ENCODE results near the gene POLR3E.
"Not testable (repeated sequence)": the region's sequence is repeated elsewhere in the genome, so short reads cannot be mapped to it uniquely, and the experiment has no call there.

POLR3E gene

DNA sequence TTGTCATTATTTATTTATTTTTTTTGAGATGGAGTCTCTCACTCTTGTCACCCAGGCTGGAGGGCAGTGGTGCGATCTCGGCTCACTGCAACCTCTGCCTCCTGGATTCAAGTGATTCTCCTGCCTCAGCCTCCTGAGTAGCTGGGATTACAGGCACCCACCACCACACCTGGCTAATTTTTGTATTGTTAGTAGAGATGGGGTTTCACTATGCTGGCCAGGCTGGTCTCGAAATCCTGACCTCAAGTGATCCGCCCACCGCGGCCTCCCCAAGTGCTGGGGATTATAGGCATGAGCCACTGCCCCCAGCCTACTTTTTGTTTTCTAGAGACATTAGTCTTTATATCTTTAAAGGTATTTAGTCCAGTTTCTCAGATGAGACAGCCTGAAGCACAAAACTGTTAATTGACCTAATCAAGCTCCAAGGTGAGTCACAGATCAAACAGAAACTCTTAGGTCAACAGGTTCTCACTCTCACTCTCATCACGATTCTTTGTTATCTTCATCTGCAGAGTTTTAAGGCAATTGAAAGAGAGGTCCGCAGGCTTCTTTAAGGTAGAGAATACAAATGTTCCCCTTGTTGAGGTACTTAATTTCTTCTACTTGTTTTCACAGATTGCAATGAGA lies 71.1 kb downstream of the POLR3E start:
- DNase-seq = not testable (repeated sequence)

DNA sequence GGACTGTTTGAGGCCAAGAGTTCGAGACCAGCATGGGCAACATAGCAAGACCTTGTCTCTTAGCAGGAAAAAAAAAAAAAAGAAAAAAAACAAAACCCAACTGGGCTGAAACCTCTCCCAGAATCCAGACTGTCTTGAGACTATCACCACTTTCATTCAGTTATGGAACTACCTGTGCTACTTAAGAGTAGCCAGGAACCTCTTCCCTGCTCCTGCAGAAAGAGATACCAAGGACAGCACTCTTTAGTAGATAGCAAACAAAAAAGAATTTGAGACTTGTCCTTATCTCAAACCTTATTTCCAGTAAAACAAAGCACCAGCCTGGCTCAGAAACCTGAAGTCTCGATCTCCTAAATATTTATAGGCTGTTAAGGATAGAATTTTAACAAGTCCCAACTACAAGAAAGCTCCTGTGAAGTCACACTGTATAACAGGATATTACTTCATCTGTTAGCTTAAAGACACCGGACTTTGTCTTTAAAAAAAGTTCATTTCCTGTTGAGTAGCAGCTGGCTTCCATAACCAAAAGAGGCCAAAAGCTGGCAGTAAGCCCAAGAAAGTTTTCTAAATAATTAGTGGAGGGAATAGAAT lies 72.1 kb downstream of the POLR3E start:
- DNase-seq = no peak

DNA sequence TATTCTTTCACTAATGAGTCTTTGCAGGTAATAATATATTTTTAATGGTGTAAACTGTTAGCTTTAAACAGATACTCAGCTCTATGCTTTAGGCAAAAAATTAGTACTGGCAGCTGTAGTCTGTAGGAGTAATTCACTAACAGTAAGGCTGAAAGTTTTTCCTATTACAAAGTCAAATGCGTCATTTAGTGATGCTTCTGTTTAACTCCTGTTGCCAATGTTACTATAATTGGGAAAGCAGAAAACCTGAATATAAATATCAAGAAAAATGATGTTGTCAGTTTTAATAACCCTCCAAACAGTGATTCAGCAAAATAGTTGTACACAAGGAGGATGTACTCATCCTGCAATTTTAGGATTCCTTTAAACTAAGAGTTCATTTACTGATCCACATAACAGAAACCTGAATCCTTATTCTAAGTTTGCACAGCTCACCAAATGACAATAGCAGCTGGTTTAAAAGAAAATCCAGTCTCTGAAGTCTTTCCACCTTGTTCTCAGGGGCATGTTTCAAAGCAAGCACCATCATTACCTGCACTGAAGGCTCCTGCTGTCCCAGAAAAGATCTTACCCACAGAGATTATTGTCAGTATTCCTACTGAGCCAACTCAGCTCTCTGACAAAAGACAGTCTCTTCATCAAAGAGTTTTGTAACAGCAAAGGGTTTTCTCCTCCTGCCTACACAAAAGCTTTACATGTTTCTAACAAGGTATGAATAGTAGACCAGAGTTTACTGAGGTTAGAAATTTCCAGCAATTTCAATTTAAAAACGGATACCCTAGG lies 73.0 kb downstream of the POLR3E start:
- no peak for DNase-seq

DNA sequence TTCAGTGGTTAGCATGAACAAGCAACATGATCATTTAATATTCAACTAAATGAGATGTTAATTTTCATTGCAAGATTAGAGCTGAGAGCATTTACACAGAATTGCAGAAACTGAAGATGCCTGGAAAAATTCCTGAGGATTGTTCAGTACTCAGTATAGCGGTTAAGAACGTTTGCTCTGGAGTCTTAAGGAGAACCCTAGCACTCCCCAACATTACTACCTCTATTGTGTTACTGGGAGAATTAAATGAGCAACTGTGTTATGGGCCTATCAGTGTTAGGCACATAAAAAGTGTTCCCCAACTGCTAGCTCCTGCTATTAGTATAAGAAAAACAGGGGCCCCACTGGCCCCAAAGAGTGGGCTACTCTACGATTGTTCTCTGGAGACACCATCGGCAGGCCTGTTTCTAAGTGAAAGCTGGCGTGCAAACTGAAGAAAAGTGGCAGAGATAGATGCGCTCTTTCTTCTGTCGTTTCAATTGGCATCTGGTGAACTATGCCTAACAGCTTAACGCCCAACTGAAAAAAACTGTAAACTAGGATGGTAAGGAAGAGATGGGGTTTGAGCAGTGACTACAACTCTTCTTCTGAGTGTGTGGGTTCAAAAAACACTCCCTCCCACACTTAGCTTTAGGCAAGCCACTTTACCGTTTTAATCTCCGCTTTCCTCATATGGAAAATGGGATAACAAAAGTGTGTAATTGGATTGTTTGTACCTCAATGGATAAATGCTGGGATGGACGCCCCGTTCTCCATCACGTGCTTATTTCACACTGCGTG lies 75.9 kb downstream of the POLR3E start:
- no peak for DNase-seq

DNA sequence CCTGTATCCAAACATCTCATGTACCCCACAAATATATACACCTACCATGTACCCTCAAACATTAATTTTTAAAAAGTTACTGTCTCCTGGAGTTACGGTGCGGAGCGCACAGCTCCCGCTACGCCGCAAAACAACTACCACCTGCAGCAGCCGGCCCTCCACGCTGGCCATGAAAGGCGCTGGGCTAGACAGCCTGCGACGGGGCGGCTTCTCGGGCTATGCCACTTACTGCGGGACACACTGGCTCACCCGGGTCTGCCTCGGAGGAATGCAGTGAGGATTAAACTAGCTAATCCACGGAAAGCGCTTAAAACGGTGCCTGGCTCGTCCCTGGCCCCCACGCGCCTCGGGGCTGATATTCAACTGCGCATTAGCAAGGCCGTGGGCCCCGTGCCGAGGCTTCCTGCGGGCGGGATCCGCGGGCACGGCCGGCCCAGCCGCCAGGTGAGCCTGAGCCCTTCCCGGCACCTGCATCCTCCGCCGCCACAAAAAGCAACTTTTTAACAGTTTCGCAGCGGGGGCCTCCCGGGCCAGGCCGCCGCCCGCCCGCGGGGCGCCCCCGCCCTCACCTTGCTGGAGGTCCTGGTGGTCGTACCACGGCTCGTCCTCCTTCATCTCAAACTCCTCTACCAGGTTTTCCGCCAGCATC lies 76.6 kb downstream of the POLR3E start:
- DNase-seq = no peak

DNA sequence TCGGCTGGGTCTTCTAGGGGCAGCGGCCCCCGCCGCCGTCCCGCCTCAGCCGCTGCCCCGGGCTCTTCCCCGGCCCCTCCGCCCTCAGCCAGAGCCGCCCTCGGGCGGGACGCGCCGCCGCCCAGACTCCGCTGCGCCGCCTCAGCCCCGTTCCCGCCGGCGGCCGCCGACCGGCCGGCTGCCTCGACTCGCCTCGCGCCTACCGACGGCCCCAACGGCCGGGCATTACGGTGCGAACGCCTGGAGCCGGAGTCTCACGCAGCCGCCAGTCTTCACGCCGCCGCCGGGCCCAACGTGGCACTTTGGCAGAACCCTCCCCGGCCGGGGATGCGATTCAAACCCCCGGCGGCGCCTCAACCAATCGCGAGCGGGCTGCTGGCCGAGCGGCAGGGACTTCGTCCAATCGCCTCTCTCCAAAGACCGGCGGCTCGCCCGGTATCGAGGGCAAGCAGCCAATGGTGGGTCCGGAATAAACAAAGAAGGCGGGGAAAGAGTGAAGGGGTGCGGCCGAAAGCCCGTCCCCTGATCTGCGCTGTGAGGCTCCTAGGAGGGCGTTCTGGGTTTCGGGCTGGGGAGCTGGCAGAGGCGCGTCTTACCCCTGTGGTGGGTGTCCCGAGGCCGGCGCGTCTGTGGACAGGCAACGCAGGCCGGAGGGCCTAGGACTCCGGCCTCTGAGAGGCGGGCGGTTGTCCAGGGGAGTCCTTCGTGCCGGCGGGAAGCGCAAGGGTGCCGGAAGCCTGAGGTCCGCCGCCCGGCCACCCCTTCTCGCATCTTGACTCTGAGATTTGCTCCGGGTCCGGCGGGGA lies 77.3 kb downstream of the POLR3E start, which contains the start of gene CDR2:
TSS of gene CDR2 (minus strand) at position 309 of the 806 bp plus-strand sequence. CDS start 310 bp downstream, outside the sequence.
- DNase-seq = peak; percentile 73

DNA sequence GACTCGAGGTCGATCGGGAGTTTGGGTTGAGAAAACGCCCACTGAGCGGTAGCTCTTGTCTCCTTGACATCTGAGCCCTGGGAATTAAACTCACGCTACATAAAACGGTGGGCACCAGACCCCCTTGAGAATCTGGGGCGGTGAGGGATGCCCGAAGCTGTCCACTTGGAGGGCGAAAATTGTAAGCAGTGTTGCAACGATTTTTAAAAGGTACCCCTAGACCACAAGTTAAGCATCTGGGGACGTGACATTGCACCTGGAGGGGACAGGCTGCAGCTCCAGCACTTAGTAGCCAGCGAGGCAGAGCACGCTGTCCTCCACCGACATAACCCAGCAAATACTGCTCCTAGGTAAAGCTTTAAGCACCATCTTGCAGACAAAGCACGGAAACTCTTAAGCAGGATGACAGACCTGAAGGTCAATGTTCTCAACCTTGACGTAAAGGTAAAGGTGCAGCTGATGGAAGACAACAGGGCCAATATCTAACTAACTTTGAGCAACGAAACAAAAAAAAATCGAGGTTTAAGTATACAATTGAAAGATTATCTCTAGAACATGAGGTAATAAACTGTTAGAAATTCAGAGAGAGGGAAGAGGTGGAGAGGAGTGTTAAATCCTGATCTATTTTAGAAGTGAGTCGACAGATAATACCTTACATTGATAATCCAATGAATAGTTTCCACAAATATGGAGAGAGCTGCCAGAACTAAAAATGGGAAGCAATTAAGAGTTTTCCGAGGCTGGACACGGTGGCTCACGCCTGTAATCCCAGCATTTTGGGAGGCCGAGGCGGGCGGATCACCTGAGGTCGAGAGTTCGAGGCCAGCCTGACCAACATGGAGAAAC lies 78.1 kb downstream of the POLR3E start:
- DNase-seq = no peak

DNA sequence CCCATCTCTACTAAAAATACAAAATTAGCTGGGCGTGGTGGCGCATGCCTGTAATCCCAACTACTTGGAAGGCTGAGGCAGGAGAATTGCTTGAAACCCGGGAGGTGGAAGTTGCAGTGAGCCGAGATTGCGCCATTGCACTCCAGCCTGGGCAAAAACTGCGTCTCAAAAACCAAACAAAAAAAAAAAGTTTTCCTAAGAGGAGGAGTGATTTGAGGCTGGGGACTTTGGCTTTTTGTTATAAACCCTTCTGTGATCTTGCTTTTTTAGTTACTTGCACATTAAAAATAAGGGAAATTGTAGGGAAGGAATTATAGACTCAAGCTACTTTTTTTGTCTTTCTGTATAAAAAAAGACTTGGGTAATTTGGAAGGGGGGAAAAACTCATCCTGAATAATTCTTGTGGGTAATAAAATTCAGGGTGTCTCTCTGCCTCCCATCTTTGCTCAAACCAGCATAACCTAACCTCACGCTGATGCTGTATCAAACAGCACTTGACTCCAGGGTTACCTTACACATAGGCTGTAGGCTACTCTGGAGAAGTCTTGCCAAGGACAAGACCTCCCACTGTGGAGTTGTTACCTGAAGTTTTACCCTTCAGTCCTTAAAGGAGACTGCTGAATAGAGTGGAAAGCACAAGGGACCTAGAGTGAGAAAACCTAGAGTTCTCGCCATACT lies 78.9 kb downstream of the POLR3E start:
- no peak for DNase-seq

DNA sequence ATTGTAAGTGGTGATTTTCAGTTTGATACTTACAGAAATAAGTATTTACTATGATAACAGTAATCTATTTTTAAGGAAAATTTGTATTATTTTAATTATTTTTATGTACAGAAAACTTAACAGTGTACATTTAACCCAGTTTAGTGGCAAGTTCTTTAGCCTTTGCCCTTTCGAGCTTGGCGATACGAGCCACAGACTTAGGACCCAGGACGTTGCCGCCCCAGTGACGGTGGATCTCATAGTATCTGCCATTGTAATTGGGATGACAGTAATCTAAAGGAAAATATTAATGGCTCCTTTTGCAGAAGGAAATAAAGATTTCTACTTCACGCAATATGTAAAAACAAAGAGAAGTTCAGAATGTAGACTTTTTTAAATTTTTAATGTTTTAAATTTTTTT lies 82.4 kb downstream of the POLR3E start:
- DNase-seq = no peak

DNA sequence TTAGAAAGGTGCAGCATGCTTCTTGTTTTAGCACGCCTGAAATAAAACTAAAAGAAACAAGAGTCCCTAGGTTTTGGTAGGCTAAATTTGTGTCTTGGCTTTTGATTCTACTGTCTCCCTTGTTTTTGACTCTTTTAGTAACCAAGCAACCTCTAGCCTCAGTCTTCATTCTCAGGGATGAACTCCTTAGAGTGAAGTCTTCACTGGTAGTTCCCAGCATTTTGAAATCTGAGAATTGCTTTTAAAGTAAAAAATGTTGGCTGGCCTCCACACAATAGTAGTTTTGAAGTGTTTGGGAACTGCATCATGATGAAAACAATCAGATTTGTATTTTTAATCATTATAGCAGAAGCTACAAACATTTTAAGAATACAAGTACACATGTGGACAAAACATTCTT lies 83.3 kb downstream of the POLR3E start:
- no peak for DNase-seq

DNA sequence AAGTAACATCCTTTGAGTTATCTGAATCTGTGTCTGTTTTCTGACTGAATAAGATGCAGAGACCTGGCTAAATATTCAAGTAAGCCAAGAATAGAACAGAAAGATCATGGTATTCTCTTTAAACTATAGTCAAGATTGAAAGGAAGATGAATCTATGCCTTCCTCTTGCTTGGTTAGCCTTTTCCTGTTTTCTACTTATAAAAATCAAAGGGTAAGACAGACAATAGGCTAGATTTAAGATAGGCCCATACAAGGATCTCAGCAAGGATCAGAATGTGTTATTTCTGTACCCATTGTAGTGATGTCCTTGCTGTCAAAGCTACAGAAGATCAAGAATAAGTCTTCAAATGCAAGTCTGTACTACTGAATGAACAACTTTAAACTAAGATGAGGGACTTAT lies 84.2 kb downstream of the POLR3E start:
- no peak for DNase-seq

DNA sequence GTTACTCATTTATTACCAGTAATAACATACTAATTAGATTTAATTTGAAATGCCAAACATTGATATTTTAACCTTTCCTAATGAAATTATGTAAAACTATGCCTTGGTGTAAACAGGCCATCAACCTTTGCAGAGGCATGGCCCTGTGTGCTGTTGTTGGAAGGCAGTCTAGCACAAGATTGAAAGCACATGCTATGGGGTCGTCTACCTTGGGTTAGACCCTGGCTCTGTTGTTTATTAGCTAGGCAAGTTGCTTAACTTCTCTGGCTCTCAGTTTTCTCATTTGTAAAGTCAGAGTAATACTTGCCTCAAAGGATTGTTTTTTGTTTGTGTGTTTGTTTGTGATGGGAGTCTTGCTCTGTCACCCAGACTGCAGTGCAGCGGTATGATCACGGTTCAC lies 86.6 kb downstream of the POLR3E start:
- DNase-seq = no peak

All from NCI-H187 treated with DMSO at 0.1 percent for 48 hours (cell line).